HepG2 (cell line): ENCODE data around the gene HMCN1.

Experiments
- CREM ChIP-seq, 2 experiments: sonication (generic) in 1 of 2; formaldehyde crosslinking in 1 of 2; IDR thresholded peaks; 2 replicates each; pipeline versions ENCODE4 v1.4.0 to v1.6.1; 2016 to 2020; ENCODE audit warnings: antibody characterized with exemption in 1 of 2, mild to moderate bottlenecking in 1 of 2, missing genetic modification reagents in 1 of 2
- KAT2B ChIP-seq: fragments of 150-350 bp; IDR thresholded peaks from 2 replicates; pipeline ENCODE4 v1.6.1; 2014; ENCODE audit warnings: low read depth, low read length, borderline replicate concordance
- NR3C1 ChIP-seq: sonication (generic); formaldehyde crosslinking; IDR thresholded peaks from 2 replicates; pipeline ENCODE4 v1.4.0; 2020; ENCODE audit warnings: missing genetic modification reagents
- SIX4 ChIP-seq: sonication (generic); formaldehyde crosslinking; IDR thresholded peaks from 2 replicates; pipeline ENCODE4 v1.4.0; 2020; ENCODE audit warnings: missing genetic modification reagents
- ZBTB44 ChIP-seq: sonication (generic); formaldehyde crosslinking; IDR thresholded peaks from 2 replicates; pipeline ENCODE4 v1.4.0; 2020; ENCODE audit warnings: missing genetic modification reagents
- ZNF354B ChIP-seq: sonication (generic); formaldehyde crosslinking; IDR thresholded peaks from 2 replicates; pipeline ENCODE4 v1.8.0; 2022; ENCODE audit warnings: mild to moderate bottlenecking, missing genetic modification reagents
- ZNF616 ChIP-seq: sonication (generic); formaldehyde crosslinking; IDR thresholded peaks from 2 replicates; pipeline ENCODE4 v1.5.0; 2020; ENCODE audit warnings: low read depth, mild to moderate bottlenecking, missing genetic modification reagents

DNA sequence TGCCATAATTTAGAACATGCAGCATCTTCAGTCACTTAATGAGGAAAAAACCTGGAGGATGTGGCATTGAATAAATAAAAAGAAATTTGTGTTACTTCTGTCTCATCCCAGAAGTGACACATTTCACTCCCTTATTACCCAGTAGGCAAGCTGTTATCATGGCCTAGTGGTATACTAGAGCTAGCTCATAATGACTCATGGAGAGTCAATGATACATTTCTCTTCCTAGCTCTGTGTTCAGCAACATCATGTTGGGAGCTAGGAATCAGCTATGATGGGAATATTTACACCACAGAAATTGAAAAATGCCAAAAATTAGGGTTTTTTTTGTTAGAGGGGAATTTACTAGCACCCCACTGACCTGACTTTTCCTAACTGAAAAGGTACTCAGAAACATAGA, 182.7 kb downstream of the HMCN1 start:
- TF ChIP-seq SIX4 (CRISPR knock-in tag): no peak
- TF ChIP-seq KAT2B: no peak
- no peak for TF ChIP-seq NR3C1 (CRISPR knock-in tag)
- TF ChIP-seq ZNF354B (CRISPR knock-in tag): no peak
- no peak for TF ChIP-seq ZBTB44 (CRISPR knock-in tag)
- no peak for TF ChIP-seq CREM (IDR thresholded peaks at IDR 0.05)
- no peak for TF ChIP-seq CREM (CRISPR knock-in tag; IDR thresholded peaks at IDR 0.05)
- TF ChIP-seq ZNF616 (CRISPR knock-in tag): no peak
